Measurements from ENCODE around the gene CLOCK. TPM values are rescaled to one million over a fixed set of nuclear protein-coding genes. Genes with fewer than 3 reads are reported as not detected.

The CLOCK gene
- total RNA-seq, 1 donor from 2014 or later, result 17.5 TPM

GRCh38 chr4:55438314-55438713 is 108.4 kb downstream of the CLOCK start:
- Mint-ChIP-seq H3K4me3 (no peak overlapping the region), H3K27ac (peak overlapping the region; percentile 68), H3K36me3 (peaks cover 23% of the 10 kb centered on the region), H3K9me3 (no peaks in the 10 kb centered on the region), H3K27me3 (no peaks in the 10 kb centered on the region), H3K4me1 (ENCODE audit: unreplicated experiment) (no peaks in the 10 kb centered on the region)
- no peak for TF ChIP-seq CTCF (conservative IDR thresholded peaks at IDR 0.05)
- no peak for DNase-seq (ENCODE audit: extremely low spot score, unreplicated experiment)

- no peak for TF ChIP-seq CTCF (conservative IDR thresholded peaks at IDR 0.05)
- H3K4me1 Mint-ChIP-seq (ENCODE audit: unreplicated experiment), result no peaks in the 10 kb centered on the region
- peaks cover 23% of the 10 kb centered on the region for H3K36me3 Mint-ChIP-seq
- no peak for DNase-seq (ENCODE audit: extremely low spot score, unreplicated experiment)
- H3K27ac Mint-ChIP-seq, result peak overlapping the region; percentile 68
- H3K9me3 Mint-ChIP-seq, result no peaks in the 10 kb centered on the region
- H3K27me3 Mint-ChIP-seq, result no peaks in the 10 kb centered on the region
- H3K4me3 Mint-ChIP-seq, result no peak overlapping the region
Observed at GRCh38 chr4:55437823-55438222, 108.9 kb downstream of the CLOCK start.

- Mint-ChIP-seq H3K27me3 (no peaks in the 10 kb centered on the region), H3K4me1 (ENCODE audit: unreplicated experiment) (no peaks in the 10 kb centered on the region), H3K9me3 (no peaks in the 10 kb centered on the region), H3K27ac (peak overlapping the region; percentile 68), H3K4me3 (no peak overlapping the region), H3K36me3 (peaks cover 20% of the 10 kb centered on the region)
- TF ChIP-seq CTCF (conservative IDR thresholded peaks at IDR 0.05), result no peak
- no peak for DNase-seq (ENCODE audit: extremely low spot score, unreplicated experiment)
Observed at GRCh38 chr4:55437356-55437796, 109.3 kb downstream of the CLOCK start.

- TF ChIP-seq CTCF (conservative IDR thresholded peaks at IDR 0.05), result peak; percentile 45
- Mint-ChIP-seq H3K4me3 (no peak overlapping the region), H3K9me3 (no peaks in the 10 kb centered on the region), H3K27me3 (no peaks in the 10 kb centered on the region), H3K36me3 (peaks cover 23% of the 10 kb centered on the region), H3K4me1 (ENCODE audit: unreplicated experiment) (no peaks in the 10 kb centered on the region), H3K27ac (no peak overlapping the region)
- no peak for DNase-seq (ENCODE audit: extremely low spot score, unreplicated experiment)
Observed at GRCh38 chr4:55435141-55435841, 111.4 kb downstream of the CLOCK start.

- Mint-ChIP-seq H3K36me3 (peaks cover 24% of the 10 kb centered on the region), H3K27ac (no peak overlapping the region), H3K4me1 (ENCODE audit: unreplicated experiment) (no peaks in the 10 kb centered on the region), H3K9me3 (no peaks in the 10 kb centered on the region), H3K4me3 (no peak overlapping the region), H3K27me3 (no peaks in the 10 kb centered on the region)
- no peak for DNase-seq (ENCODE audit: extremely low spot score, unreplicated experiment)
- TF ChIP-seq CTCF (conservative IDR thresholded peaks at IDR 0.05), result no peak
Observed at GRCh38 chr4:55431710-55432336, 114.9 kb downstream of the CLOCK start.
